Measurements from ENCODE around the gene UIMC1. TPM values are rescaled to one million over a fixed set of nuclear protein-coding genes. Genes with fewer than 3 reads are reported as not detected.
"Not testable (repeated sequence)": the region's sequence is repeated elsewhere in the genome, so short reads cannot be mapped to it uniquely, and the experiment has no call there.

Gene UIMC1
- 10 to 100 TPM; 34.7 to 51.1 (median 48.9) TPM for total RNA-seq

- 1% methylated on average over 41 of the region's 83 CpGs for WGBS
- Histone ChIP-seq H3K27ac (replicated peaks in 1 of 4) (peak within 1 kb of the TSS; percentile 96 to 99 (median 96)), H3K36me3 (no peaks in the 10 kb centered on the region), H3K4me3 (peak within 1 kb of the TSS; percentile 88 to 99 (median 92)), H3K4me1 (peaks cover 19 to 29% (median 27%) of the 10 kb centered on the region in 4 donors), H3K9me3 (no peaks in the 10 kb centered on the region), H3K27me3 (no peaks in the 10 kb centered on the region)
- intact Hi-C loops (cut with DNase I) = no loop called here
- TF ChIP-seq POLR2A (IDR thresholded peaks at IDR 0.05; ENCODE audit: low read depth) (no peak), CTCF (IDR thresholded peaks at IDR 0.05) (no peak), POLR2AphosphoS5 (IDR thresholded peaks at IDR 0.05) (peak; percentile 77 to 78)
- peak; percentile 97 for DNase-seq (ENCODE audit: extremely low spot score)
Observed at GRCh38 chr5:177006265-177006972, at the start of gene UIMC1. Gene UIMC1, minus strand, starts transcription at chr5:177006779. Its CDS starts 24,164 bp downstream, at chr5:176982615.

DNA sequence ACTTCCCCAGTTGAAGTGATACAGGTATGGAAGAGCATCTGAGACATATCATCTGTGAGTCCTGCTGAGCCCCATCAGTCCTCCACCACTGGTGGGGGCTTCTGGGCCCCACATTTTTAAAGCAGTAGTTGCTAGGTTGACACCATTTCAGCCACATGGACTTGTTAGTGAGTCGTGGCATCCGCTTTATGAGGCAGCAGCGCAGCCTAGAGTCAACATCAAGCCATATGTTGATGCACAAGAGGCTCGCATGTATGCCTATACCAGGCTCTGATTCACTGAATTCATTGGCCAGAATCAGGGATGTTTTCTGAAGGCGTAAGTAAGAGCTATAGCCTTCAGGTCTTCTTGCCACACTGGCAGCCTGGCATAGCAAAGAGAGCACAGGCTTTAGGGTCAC lies 42.7 kb upstream of the UIMC1 start:
- no peak for TF ChIP-seq EP300 (IDR thresholded peaks at IDR 0.05)
- TF ChIP-seq CTCF (IDR thresholded peaks at IDR 0.05) = no peak
- no peak for TF ChIP-seq POLR2AphosphoS5 (IDR thresholded peaks at IDR 0.05)
- TF ChIP-seq POLR2A (IDR thresholded peaks at IDR 0.05; ENCODE audit: low read depth) = no peak
- peaks cover 48 to 96% (median 78%) of the 10 kb centered on the region in 4 donors for H3K36me3 ChIP-seq
- H3K4me3 ChIP-seq = no peak overlapping the region
- no peaks in the 10 kb centered on the region for H3K4me1 ChIP-seq
- WGBS = 94% methylated on average over 4 of the region's 5 CpGs
- no peak for DNase-seq (ENCODE audit: extremely low spot score)
- intact Hi-C loops (cut with DNase I) = no loop called here
- no peak overlapping the region for H3K27ac ChIP-seq (replicated peaks in 1 of 4)
- H3K27me3 ChIP-seq = no peaks in the 10 kb centered on the region
- H3K9me3 ChIP-seq = no peaks in the 10 kb centered on the region

GRCh38 chr5:177048531-177048930 lies 42.0 kb upstream of the UIMC1 start:
- H3K4me1 ChIP-seq; DNase-seq (ENCODE audit: extremely low spot score); intact Hi-C loops (cut with DNase I); H3K4me3 ChIP-seq; H3K9me3 ChIP-seq; H3K27me3 ChIP-seq; H3K27ac ChIP-seq (replicated peaks in 1 of 4): not testable (repeated sequence)
- H3K36me3 ChIP-seq = peaks cover 48 to 96% (median 78%) of the 10 kb centered on the region in 4 donors
- WGBS = 98% methylated on average over 7 of the region's 7 CpGs

GRCh38 chr5:177045631-177046030 lies 39.1 kb upstream of the UIMC1 start:
- Histone ChIP-seq H3K4me3 (no peak overlapping the region), H3K9me3 (no peaks in the 10 kb centered on the region), H3K4me1 (peaks cover 0 to 9% (median 7%) of the 10 kb centered on the region in 4 donors), H3K36me3 (peaks cover 32 to 93% (median 77%) of the 10 kb centered on the region in 4 donors), H3K27ac (replicated peaks in 1 of 4) (no peak overlapping the region), H3K27me3 (no peaks in the 10 kb centered on the region)
- no peak for DNase-seq (ENCODE audit: extremely low spot score)
- WGBS = 88% methylated on average over 4 of the region's 4 CpGs
- intact Hi-C loops (cut with DNase I) = no loop called here
- TF ChIP-seq POLR2A (IDR thresholded peaks at IDR 0.05; ENCODE audit: low read depth) = no peak
- TF ChIP-seq CTCF (IDR thresholded peaks at IDR 0.05) = no peak
- TF ChIP-seq EP300 (IDR thresholded peaks at IDR 0.05) = no peak
- TF ChIP-seq POLR2AphosphoS5 (IDR thresholded peaks at IDR 0.05) = no peak

GRCh38 chr5:177044641-177045040 lies 38.1 kb upstream of the UIMC1 start:
- DNase-seq (ENCODE audit: extremely low spot score) = no peak
- Histone ChIP-seq H3K27me3 (no peaks in the 10 kb centered on the region), H3K4me1 (peaks cover 0 to 12% (median 7%) of the 10 kb centered on the region in 4 donors), H3K36me3 (peaks cover 30 to 88% (median 70%) of the 10 kb centered on the region in 4 donors), H3K9me3 (no peaks in the 10 kb centered on the region), H3K27ac (replicated peaks in 1 of 4) (no peak overlapping the region), H3K4me3 (no peak overlapping the region)
- TF ChIP-seq CTCF (IDR thresholded peaks at IDR 0.05) = no peak
- no peak for TF ChIP-seq EP300 (IDR thresholded peaks at IDR 0.05)
- TF ChIP-seq POLR2AphosphoS5 (IDR thresholded peaks at IDR 0.05) = no peak
- no peak for TF ChIP-seq POLR2A (IDR thresholded peaks at IDR 0.05; ENCODE audit: low read depth)
- 96% methylated on average over 1 of the region's 1 CpG for WGBS
- intact Hi-C loops (cut with DNase I) = no loop called here

All from esophagus muscularis mucosa (tissue), 4 donors.